Mesothelial cell of epicardium (in vitro differentiated cells): ENCODE data around the gene PTGIS. TPM values are rescaled to one million over a fixed set of nuclear protein-coding genes. Genes with fewer than 3 reads are reported as not detected.

Experiments
- DNase-seq, 2 experiments: peaks; one replicate each; pipeline ENCODE4 v3.0.0; 2021; ENCODE audit warnings: low spot score in 2 of 2; ENCODE audit not compliant: unreplicated experiment in 2 of 2
- H3K27ac Mint-ChIP-seq: 2 replicates; pipeline ENCODE4 v1.8.0; 2021; ENCODE audit warnings: mixed read lengths
- H3K27me3 Mint-ChIP-seq: 2 replicates; pipeline ENCODE4 v1.8.0; 2021; ENCODE audit warnings: low read depth, mixed read lengths
- H3K36me3 Mint-ChIP-seq: 2 replicates; pipeline ENCODE4 v1.8.0; 2021; ENCODE audit warnings: mixed read lengths
- H3K4me1 Mint-ChIP-seq: 2 replicates; pipeline ENCODE4 v1.8.0; 2021; ENCODE audit warnings: mixed read lengths
- H3K4me3 Mint-ChIP-seq: 2 replicates; pipeline ENCODE4 v1.8.0; 2021; ENCODE audit warnings: mild to moderate bottlenecking, moderate library complexity, mixed read lengths
- H3K9me3 Mint-ChIP-seq: 2 replicates; pipeline ENCODE4 v1.8.0; 2021; ENCODE audit warnings: mixed read lengths
- CTCF ChIP-seq: fragments of 200-600 bp; sonication (generic); IDR thresholded peaks from one replicate; pipeline ENCODE4 v1.5.0; 2021; ENCODE audit warnings: antibody characterized with exemption; ENCODE audit not compliant: unreplicated experiment
- total RNA-seq: library from RNA; stranded (reverse); gene quantifications from 3 replicates; pipeline ENCODE4 v1.2.1, GENCODE V29; 2021

Gene PTGIS
- total RNA-seq, 1 donor from 2014 or later, result 113 TPM

DNA sequence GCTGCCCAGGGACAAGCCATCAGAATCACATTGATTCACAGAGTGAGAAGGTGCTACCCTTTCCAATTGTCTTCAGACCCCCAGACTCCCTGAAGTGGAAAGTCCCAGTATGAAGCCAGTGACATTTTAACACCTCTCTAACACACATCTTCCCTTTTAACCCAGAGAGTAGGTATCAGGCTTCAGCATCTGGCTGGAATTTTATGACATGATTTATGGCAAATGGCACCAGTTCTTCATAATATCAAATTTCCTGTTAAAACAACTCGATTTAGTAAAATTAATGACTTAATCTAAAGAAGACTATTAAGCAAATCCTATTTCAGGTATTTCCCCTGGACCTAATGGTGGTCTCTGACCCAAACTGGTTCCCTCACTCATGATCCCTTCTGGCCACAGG, 110.5 kb downstream of the PTGIS start:
- Mint-ChIP-seq H3K27me3 (peaks cover 65% of the 10 kb centered on the region), H3K36me3 (no peaks in the 10 kb centered on the region), H3K4me3 (no peak overlapping the region), H3K9me3 (no peaks in the 10 kb centered on the region), H3K4me1 (no peaks in the 10 kb centered on the region), H3K27ac (no peak overlapping the region)
- DNase-seq, result no peak
- no peak for TF ChIP-seq CTCF

DNA sequence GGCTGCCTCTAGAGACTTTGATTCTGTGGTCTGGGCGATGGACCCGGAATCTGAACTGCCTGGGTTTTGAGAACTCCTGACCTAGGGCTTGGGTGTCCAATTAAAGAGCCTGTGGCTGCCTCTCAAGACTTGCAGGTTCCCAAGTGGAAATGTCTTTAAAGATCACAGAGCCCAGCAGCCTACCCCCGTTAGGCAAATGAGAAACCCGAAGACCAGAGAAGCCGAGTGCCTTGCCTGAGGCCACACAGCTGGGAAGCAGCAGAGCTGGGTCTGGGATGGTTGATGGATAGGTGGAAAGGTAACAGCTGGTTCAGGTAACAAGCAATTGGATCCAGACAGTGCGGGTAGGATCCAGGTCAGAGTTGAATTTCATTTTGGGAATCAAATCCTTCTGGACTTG, 111.3 kb downstream of the PTGIS start:
- Mint-ChIP-seq H3K9me3 (no peaks in the 10 kb centered on the region), H3K27me3 (peaks cover 67% of the 10 kb centered on the region), H3K4me3 (no peak overlapping the region), H3K4me1 (no peaks in the 10 kb centered on the region), H3K36me3 (no peaks in the 10 kb centered on the region), H3K27ac (no peak overlapping the region)
- no peak for TF ChIP-seq CTCF
- no peak for DNase-seq

- no peak overlapping the region for H3K27ac Mint-ChIP-seq
- H3K9me3 Mint-ChIP-seq, result no peaks in the 10 kb centered on the region
- H3K36me3 Mint-ChIP-seq, result no peaks in the 10 kb centered on the region
- no peak for DNase-seq
- H3K4me3 Mint-ChIP-seq, result no peak overlapping the region
- TF ChIP-seq CTCF, result no peak
- H3K27me3 Mint-ChIP-seq, result peaks cover 62% of the 10 kb centered on the region
- no peaks in the 10 kb centered on the region for H3K4me1 Mint-ChIP-seq
Observed at GRCh38 chr20:49455691-49456090, 112.2 kb downstream of the PTGIS start.

Other genes with a start within 250 kb of the PTGIS start
- 0.51 to 1.1 TPM (median 0.52 TPM) in 3 replicates for gene KCNB1, start 85.5 kb downstream of the PTGIS start, total RNA-seq
- gene B4GALT5, start 145.7 kb upstream of the PTGIS start, total RNA-seq, result 52.6 to 53.8 TPM (median 52.6 TPM) in 3 replicates
- gene SLC9A8, start 244.7 kb upstream of the PTGIS start, total RNA-seq, result 9.7 to 11.9 TPM (median 10.6 TPM) in 3 replicates